Hepatic stellate cell (primary cell): Measurements from ENCODE around the gene HTR3B.
"Not testable (repeated sequence)": the region's sequence is repeated elsewhere in the genome, so short reads cannot be mapped to it uniquely, and the experiment has no call there.

ENCODE experiments used
- DNase-seq: peaks from one replicate; pipeline ENCODE4 v3.0.0; 2011; ENCODE audit warnings: low spot score

HTR3B gene, protein sequence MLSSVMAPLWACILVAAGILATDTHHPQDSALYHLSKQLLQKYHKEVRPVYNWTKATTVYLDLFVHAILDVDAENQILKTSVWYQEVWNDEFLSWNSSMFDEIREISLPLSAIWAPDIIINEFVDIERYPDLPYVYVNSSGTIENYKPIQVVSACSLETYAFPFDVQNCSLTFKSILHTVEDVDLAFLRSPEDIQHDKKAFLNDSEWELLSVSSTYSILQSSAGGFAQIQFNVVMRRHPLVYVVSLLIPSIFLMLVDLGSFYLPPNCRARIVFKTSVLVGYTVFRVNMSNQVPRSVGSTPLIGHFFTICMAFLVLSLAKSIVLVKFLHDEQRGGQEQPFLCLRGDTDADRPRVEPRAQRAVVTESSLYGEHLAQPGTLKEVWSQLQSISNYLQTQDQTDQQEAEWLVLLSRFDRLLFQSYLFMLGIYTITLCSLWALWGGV

DNA sequence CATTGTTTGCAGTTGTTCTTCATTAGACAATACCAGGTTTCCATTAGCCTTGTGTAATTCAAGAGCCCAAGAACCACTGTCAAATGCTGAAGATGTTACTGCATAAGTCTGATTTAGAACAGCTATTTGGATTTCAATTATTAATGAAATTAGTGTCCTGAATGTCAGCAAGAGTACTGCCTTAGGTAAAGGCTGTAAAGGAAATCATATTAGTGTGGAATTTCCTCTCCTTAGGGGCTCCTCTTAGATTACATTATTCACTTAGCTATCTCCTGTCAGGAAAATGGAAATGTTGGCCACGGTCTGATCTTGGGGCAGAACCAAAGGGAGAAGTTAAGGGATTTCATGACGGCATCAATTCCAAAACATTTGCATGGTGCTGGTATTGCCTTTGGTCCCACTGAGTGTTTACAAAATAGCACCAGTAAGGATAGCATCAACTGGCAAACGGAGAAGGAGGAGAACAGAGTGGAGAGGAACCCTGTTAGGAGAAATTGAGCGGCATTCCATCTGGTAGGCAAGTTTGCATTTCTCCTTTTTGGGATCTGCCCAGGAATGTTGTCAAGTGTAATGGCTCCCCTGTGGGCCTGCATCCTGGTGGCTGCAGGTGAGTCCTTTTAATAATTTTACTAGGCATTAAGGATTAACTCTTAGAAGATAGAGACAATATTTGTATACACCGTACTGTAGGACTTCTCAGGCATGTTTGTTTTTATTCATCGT lies at the start of gene HTR3B:
Gene HTR3B (plus strand): TSS at position 418 of the 723 bp plus-strand sequence. CDS start 138 bp downstream, at position 556.
- DNase-seq, result no peak

DNA sequence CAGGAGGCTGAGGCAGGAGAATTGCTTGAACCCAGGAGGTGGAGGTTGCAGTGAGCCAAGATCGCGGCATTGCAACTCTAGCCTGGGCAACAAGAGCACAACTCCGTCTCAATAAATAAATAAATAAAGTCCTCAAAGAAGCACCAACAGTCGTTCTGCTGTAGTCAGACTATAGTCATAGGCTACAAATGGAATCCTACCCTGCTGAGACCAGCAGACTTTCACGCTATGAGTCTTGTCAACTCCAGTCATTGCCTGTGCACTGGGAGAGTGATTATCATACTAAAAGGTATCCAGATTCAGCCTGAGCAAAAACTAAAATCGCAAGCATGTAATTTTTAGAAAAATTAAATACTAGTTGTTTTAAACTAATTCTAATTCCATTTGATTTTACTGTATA lies 48.8 kb upstream of the HTR3B start:
- no peak for DNase-seq

- no peak for DNase-seq
Measured at GRCh38 chr11:113856966-113857759, 47.4 kb upstream of the HTR3B start.

- no peak for DNase-seq
Measured at GRCh38 chr11:113859665-113860064, 44.9 kb upstream of the HTR3B start.

GRCh38 chr11:113862435-113862834 lies 42.2 kb upstream of the HTR3B start:
- no peak for DNase-seq

- no peak for DNase-seq
Measured at GRCh38 chr11:113864410-113864809, 40.2 kb upstream of the HTR3B start.

DNA sequence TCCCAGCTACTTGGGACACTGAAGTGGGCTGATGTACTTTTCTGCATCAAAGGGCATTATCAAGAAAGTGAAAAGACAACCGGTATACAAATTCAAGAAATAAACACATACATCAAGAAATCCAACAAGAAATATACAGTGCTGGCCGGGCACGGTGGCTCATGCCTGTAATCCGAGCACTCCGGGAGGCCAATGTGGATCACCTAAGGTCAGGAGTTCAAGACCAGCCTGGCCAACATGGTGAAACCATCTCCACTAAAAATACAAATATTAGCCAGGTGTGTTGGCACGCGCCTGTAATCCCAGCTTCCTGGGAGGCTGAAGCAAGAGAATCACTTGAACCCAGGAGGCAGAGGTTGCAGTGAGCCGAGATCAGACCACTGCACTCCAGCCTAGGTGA lies 38.7 kb upstream of the HTR3B start:
- no peak for DNase-seq

GRCh38 chr11:113867843-113868503 lies 36.6 kb upstream of the HTR3B start:
- DNase-seq, result no peak

DNA sequence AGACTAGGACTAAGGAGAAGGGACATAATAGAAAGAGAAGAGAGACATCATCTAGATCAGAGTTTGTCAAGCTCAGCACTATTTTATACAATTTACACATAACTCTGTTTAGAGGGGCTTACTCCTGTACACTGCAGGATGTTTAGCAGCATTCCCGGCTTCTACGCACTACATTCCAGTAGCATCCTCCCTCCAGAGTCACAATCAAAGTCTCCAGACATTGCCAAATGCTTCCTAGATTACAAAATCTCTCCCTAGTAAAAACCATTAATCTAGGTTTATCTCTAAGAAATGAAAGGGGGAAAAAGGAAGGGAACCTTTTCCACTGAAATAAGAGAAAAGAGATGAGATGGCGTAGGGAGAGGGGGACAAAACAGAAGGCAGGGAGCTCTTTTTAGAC lies 33.3 kb upstream of the HTR3B start:
- no peak for DNase-seq

DNA sequence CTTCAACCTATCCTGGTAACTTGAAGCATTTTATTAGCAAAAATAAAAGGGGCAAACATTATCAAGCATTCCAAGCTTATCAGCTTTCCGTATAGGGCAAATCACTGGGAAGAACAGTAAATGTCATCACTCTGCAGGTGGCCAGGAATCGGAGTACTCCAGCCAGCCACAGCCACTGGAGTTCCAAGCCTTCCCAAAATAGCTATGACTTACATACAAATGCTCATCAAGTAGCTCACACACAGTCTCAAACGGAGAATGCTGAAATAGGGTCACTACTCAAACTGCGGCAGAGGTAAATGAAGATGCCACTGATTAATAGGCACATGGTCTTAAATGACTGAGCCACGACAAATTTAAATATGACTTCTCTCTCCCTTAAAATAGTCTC lies 31.4 kb upstream of the HTR3B start:
- peak; percentile 20 for DNase-seq

DNA sequence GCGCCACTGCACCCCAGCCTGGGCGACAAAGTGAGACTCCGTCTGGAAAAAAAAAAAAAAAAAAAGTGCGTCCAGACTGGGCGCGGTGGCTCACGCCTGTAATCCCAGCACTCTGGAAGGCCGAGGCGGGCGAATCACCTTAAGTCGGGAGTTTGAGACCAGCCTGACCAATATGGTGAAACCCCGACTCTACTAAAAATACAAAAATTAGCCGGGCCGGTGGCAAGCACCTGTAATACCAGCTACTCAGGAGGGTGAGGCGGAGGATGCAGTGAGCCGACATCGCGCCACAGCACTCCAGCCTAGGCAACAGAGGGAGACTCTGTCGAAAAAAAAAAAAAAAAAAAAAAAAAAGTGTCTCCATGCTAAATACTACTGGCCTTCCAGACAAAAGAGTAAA lies 30.5 kb upstream of the HTR3B start:
- no peak for DNase-seq

GRCh38 chr11:113874581-113875233 lies 29.9 kb upstream of the HTR3B start:
- peak; percentile 12 for DNase-seq

GRCh38 chr11:113875234-113876073 lies 29.1 kb upstream of the HTR3B start, which contains the start of gene USP28:
TSS of gene USP28 (minus strand) at chr11:113875572. CDS start at chr11:113875501, 71 bp downstream.
- DNase-seq, result peak; percentile 99

- no peak for DNase-seq
Measured at GRCh38 chr11:113876074-113876797, 28.4 kb upstream of the HTR3B start.

GRCh38 chr11:113876798-113877669 lies 27.6 kb upstream of the HTR3B start:
- no peak for DNase-seq

DNA sequence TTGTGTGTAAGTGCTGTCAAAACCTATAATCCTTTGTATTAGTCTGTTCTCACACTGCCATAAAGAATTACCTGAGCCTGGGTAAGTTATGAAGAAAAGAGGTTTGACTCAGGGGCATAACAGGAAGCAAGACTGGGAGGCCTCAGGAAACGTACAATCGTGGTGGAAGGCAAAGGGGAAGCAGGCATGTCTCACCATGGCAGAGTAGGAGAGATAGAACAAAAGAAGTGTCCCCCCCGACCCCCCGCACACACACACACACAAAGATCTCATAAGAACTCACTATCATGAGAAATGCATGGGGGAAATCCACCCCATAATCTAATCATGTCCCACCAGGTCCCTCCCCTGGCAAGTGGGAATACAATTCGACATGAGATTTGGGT lies 26.9 kb upstream of the HTR3B start:
- no peak for DNase-seq

DNA sequence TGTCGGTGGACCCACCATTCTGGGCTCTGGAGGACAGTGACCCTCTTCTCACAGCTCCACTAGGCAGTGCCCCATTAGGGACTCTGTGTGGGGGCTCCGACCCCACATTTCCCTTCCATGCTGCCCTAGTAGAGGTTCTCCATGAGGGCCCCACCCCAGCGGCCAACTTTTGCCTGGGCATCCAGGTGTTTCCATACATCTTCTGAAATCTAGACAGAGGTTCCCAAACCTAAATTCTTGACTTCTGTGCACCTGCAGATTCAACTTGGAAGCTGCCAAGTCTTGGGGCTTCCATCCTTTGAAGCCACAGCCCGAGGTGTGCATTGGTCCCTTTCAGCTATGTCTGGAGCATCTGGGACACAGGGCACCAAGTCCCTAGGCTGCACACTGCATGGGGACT lies 25.1 kb upstream of the HTR3B start:
- not testable (repeated sequence) for DNase-seq

DNA sequence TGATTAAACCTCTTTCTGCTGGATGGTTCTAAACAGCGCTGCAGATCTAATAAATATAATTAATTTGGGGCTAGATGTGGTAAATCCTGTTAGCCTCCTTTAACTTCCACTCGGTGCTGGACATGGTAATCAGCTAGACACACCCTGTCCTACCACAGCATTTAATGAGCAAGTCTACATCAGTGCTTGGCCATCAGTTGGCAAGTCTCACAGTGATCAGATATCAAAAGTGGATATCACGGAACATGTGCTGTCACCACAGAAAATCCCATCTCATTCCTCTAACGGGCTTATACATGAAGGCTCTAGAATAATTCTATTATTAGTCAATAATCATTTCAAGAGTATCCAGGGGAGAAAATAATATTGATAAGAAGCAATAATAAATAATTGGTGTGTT lies 23.6 kb upstream of the HTR3B start:
- DNase-seq, result no peak

- DNase-seq, result no peak
Measured at GRCh38 chr11:113881856-113882255, 22.7 kb upstream of the HTR3B start.
